GM18505 (cell line): ENCODE data around the gene ITGB1.
"Not testable (repeated sequence)": the region's sequence is repeated elsewhere in the genome, so short reads cannot be mapped to it uniquely, and the experiment has no call there.

Experiments
- ATAC-seq: cut with Tn5 transposase; IDR thresholded peaks from one replicate; pipeline ENCODE4 v1.9.1; 2021; ENCODE audit not compliant: unreplicated experiment
- POLR2A ChIP-seq: IDR thresholded peaks from 4 replicates; pipeline ENCODE4 v1.6.1; 2011; ENCODE audit warnings: borderline replicate concordance; ENCODE audit not compliant: insufficient read depth, insufficient read length; ENCODE audit errors: extremely low read depth

ITGB1 gene

DNA sequence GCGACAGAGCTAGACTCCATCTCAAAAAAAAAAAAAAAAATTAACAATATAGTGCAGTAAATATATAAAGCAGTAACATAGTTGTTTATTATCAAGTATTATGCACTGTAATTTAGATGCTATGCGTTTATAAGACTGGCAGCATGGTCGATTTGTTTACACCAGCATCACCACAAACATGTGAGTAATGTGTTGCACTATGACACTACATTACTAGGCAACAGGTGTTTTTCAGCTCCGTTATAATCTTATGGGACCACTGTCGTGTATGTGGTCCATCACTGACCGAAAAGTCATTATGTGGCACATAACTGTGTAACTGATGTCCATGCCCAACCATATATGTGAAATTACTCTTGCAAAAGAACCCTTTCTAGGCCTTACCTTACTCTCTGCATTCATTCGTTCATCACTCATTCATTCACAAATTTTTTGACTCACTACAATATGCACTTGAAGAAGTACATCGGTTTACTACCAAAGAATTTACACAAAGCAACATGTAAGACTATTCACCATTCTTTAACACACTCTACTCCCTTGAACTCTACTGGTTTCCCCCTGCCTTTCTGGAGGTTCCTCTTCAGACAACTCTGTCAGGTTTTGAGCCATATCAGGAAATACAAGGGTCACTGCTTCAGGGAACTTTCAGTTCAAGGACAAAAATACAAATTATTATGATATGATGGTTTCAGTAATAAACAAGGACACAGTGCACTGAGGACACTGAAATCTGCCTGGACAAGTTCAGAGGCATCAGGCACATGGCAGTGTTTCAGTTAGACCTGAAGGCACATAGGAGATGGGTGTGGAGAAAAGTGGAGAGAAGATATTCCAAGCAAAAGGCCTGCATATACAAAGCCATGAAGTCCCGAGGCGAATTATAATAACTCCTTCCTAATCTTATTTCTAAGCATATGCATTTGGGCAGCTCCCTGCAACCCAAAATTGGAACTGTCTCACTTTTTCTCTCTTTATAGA is 17.4 kb downstream of the ITGB1 start:
- no peak for TF ChIP-seq POLR2A
- ATAC-seq = peak; percentile 40

DNA sequence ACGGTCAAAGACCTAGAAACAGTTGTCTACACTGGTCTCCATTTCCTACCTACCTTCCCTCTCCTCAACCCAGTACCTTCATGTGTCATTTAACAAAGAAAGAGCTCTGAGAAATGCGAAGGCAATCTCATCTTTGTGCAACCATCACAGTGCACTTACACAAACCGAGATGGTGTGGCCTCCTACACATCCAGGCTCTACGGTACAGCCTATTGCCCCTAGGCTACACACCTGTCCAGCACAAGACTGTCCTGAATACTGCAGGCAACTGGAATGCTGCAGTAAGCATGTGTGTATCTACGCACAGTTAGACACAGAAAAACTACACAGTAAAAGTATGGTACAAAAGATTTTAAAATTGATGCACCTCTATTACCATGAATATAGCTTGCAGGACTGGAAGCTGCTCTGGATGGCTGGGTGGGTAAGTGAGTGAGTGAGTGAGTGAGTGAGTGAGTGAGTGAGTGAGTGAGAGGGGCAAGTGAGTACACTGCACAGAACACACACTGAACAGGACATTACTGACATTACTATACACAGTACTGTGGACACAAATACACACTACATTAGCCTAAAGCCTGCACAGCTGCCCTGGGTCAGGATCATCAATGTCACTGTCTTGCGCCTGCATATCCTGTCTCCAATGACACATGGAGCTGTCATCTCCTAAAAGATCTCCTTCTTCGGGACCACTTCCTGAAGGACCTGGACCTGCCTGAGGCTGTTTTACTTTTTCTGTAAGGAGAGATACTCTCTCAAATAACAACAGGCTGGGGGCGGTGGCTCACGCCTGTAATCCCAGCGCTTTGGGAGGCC is 18.5 kb downstream of the ITGB1 start:
- no peak for TF ChIP-seq POLR2A
- no peak for ATAC-seq

DNA sequence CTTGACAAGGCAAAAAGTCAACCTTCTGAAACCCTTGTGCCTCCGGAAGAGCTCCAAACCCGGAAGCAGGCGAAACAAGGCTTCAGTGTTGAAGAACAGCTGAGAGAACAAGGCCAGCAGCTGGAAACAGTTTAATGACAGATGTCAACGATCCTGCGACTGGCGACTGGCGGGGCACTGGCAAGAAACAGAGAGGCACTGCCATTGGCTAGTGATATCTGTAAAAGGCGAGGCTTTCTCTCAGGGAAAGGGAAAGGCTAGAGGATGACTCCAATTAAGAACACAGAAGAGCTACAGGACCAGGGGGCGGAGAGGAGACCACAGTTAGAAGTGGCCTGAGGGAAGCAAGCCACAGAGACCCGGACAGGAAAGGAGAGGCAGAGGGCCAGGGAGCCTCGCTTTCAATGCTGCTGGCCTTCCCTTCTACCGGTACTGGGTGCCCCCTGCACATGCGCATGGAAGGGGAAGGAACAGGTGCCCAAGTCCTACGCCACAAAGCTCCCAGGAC is 19.4 kb downstream of the ITGB1 start:
- ATAC-seq = no peak
- no peak for TF ChIP-seq POLR2A

DNA sequence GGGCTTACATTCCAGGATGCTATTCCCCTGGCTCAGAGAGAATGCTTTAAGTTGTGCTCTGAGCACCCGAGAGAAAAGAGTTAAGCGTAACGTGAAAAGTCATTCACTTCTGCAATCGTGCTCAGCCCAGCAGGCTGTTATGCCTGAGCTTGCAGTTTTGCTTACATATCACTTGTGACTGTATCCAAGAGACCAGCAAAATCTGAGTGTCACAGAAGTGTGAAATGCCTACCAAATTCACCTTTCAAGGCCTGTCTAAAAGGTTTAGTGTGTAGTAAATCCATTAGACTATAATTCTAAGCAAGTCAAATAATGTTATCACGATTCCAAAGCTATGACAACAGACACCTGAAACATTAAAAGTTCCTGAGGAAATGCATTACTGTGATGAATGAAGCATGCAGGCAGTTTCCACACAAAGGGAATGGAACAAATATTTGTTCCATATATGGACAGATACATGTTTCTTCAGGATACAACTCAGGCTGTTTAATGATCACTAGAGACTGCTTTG is 20.1 kb downstream of the ITGB1 start:
- TF ChIP-seq POLR2A = no peak
- no peak for ATAC-seq

DNA sequence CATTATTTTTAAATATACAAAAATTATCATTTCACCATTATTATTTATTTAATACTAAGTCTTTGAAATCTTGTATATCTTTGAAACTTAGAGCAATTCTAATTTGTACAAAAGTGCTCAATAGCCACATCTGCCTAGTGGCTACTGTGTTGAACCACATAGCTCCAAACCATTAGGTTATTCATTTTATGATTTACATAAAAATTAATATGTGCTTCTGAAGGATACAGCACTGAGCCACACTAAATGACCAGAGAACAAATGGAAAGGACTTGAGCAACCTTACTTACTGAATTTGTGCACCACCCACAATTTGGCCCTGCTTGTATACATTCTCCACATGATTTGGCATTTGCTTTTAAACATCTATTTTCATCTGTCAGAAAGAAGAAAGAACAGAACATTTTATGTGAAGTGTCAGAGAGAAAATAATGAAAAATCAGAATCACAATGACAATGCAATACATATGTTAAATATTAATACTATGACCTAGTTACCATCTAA is 25.8 kb downstream of the ITGB1 start:
- ATAC-seq = no peak
- no peak for TF ChIP-seq POLR2A

DNA sequence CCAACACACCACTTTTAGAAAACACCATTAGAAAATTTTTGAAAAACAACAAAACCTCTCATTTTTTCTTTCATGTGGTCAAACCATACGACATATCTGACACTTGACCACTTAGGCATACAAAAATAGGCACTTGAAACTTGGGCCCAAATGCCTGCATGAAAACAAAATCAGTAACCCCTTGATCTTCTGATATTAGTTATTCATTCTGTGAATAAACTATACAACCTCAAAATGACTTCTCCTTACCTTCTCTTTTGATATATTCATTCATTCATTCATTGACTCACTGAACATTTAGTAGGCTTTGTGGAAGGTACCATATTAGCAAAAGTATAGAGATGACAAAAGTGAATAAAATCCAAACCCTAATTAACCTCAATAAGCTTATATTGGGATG is 26.4 kb downstream of the ITGB1 start:
- no peak for TF ChIP-seq POLR2A
- no peak for ATAC-seq

DNA sequence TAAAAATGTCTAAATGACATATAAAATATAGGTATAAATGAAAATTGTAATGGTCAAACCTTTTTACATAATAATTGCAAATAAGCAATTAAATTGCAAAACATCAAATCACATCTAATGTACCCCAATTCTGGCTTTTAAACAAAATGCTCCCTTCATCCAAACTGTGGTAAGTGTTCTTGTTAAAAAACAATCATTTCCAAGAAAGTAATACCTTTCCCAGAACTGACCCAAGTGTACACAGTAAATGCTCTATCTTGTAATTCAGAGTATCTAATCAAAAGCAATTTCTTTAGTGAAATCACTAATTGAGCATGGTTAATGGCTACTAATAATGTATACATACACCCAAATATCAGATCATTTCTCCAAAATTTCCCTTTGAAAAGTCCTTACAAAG is 28.0 kb downstream of the ITGB1 start:
- no peak for ATAC-seq
- no peak for TF ChIP-seq POLR2A

DNA sequence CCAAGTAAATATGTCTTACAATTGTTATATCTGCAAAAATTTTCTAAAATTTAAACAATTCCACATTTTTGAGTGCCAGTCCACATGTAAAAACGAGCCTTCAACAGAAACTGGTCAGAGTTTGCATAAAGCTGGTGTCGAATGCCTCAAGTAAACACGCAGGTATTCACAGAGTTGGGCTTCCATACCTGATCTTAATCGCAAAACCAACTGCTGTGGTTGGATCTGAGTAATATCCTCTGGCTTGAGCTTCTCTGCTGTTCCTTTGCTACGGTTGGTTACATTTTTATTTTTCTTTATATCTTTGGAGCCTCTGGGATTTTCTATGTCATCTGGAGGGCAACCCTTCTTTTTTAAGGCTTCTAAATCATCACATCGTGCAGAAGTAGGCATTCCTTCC is 28.4 kb downstream of the ITGB1 start:
- no peak for TF ChIP-seq POLR2A
- ATAC-seq = no peak

DNA sequence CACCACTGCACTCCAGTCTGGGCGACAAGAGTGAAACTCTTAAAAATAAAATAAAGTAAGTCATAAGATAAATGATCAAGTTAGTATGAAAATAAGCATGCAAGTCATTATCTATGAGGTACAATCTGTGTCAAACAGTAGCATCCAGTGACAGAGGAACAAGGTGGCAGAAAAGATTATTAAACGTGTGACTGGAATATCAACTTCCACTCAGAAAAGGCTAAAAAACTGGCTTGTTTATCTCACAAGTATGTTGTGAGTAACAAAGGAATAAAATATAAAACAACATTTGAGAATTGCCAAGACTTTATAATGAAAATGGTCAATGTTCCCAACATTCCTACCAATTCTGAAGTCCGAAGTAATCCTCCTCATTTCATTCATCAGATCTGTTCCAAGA is 30.3 kb downstream of the ITGB1 start:
- ATAC-seq = no peak
- no peak for TF ChIP-seq POLR2A

DNA sequence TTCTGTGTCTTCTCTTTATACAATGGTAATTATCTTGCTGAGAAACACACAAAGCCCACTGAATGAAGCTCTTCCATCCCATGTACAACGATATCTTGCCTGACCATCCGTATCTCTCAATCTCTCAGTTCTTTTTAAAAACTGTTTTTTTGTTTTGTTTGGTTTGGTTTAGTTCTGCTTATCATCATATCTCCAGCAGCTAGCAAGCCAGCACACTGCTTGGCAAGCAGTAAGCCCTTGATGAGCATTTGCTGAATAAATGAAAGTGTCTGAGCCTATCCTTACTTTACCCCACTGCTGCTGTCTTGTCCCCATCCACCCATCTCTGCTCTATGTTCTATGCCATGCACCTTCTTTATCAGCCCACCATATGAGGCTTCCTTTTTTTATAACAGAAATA is 34.2 kb downstream of the ITGB1 start:
- TF ChIP-seq POLR2A = no peak
- ATAC-seq = no peak

DNA sequence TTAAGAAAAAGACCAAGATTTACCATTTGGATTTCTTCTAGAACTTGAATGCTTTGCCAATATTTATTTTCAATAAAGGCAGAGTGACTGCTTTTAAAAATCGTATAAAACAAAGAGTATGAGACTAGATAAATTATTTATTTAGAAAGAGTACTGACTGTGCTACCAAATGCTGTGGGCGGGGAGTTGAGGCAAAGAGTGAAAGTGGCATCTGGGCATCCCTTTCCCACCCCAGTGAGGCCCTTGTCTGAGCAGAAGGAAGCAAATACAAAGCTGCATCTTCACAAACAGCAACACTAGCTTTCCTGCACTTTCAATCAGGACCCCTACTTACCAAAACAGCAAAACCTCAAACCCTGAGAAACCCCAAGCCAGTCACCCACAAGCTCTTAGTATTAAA is 34.9 kb downstream of the ITGB1 start:
- ATAC-seq = no peak
- no peak for TF ChIP-seq POLR2A

DNA sequence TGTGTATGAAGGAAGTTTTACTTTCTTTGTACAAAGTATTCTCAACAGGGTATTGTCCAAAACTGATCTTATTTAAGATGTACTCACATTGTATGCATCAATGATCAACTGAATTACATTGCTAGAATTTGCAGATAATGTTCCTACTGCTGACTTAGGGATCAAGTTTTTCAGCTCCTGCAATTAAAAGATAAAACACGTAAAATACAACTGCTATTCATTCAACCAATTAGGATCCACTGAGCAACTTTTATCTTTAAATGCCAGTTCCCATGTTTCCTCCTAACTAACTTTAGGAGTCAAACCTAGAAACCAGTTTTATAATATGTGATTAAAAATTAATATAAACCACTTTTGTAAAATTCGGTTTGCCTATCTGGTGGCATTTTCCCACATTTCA is 35.9 kb downstream of the ITGB1 start:
- no peak for ATAC-seq
- TF ChIP-seq POLR2A = no peak

DNA sequence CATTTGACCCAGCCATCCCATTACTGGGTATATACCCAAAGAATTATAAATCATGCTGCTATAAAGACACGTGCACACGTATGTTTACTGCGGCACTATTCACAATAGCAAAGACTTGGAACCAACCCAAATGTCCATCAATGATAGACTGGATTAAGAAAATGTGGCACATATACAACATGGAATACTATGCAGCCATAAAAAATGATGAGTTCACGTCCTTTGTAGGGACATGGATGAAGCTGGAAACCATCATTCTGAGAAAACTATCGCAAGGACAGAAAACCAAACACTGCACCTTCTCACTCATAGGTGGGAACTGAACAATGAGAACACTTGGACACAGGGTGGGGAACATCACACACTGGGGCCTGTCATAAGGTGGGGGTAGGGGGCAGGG is 40.2 kb downstream of the ITGB1 start:
- not testable (repeated sequence) for ATAC-seq
